MCF 10A (cell line): ENCODE data around the gene CEP89. TPM values are rescaled to one million over a fixed set of nuclear protein-coding genes. Genes with fewer than 3 reads are reported as not detected.
"Not testable (repeated sequence)": the region's sequence is repeated elsewhere in the genome, so short reads cannot be mapped to it uniquely, and the experiment has no call there.

Experiments
- Bru-seq: library from RNA; stranded (reverse); fragments of 400-500 nt; gene quantifications from one replicate; lab custom pipeline; 2021; lab: Mats Ljungman, UMichigan
- BruChase-seq, 2 experiments: library from RNA; stranded (reverse); fragments of 400-500 nt; gene quantifications; one replicate each; lab custom pipeline; 2021; lab: Mats Ljungman, UMichigan
- BruUV-seq: library from RNA; stranded (reverse); fragments of 400-500 nt; replicated peaks from 2 replicates; lab custom pipeline; 2021; lab: Mats Ljungman, UMichigan
- CTCF ChIA-PET: fragments of 300-600 bp; sonication (Branson Sonifier 250); formaldehyde crosslinking; extraction: SDS; loops from one replicate; lab custom pipeline; 2021; ENCODE audit warnings: antibody characterized with exemption, inconsistent platforms; lab: Yijun Ruan, JAX
- POLR2A ChIA-PET: fragments of 300-600, 350-650 bp; sonication (Branson Sonifier 250); formaldehyde crosslinking; extraction: SDS; loops from one replicate; lab custom pipeline; 2020; ENCODE audit warnings: antibody characterized with exemption, inconsistent platforms; lab: Yijun Ruan, JAX
- DNase-seq: peaks from one replicate; pipeline ENCODE4 v3.0.0-alpha.2; 2018; ENCODE audit not compliant: unreplicated experiment
- H3K27ac Mint-ChIP-seq: one replicate; pipeline ENCODE4 v1.8.0; 2022; ENCODE audit warnings: mild to moderate bottlenecking, low read depth, mixed read lengths; ENCODE audit not compliant: unreplicated experiment
- H3K27me3 Mint-ChIP-seq: one replicate; pipeline ENCODE4 v1.8.0; 2022; ENCODE audit warnings: mixed read lengths; ENCODE audit not compliant: insufficient read depth, unreplicated experiment
- H3K36me3 Mint-ChIP-seq: one replicate; pipeline ENCODE4 v1.8.0; 2022; ENCODE audit warnings: mild to moderate bottlenecking, moderate library complexity, mixed read lengths; ENCODE audit not compliant: insufficient read depth, unreplicated experiment
- H3K4me1 Mint-ChIP-seq: one replicate; pipeline ENCODE4 v1.8.0; 2022; ENCODE audit warnings: mixed read lengths; ENCODE audit not compliant: insufficient read depth, unreplicated experiment
- H3K4me3 Mint-ChIP-seq: one replicate; pipeline ENCODE4 v1.8.0; 2022; ENCODE audit warnings: mild to moderate bottlenecking, moderate library complexity, mixed read lengths; ENCODE audit not compliant: unreplicated experiment
- H3K9me3 Mint-ChIP-seq: one replicate; pipeline ENCODE4 v1.8.0; 2022; ENCODE audit warnings: mixed read lengths; ENCODE audit not compliant: unreplicated experiment
- intact Hi-C: fragments of 100-400 bp; cut with micrococcal nuclease; formaldehyde crosslinking; loops from 2 replicates; pipeline ENCODE4 v1.14.1; 2022
- long read RNA-seq: library from polyadenylated mRNA; stranded (forward); transcript quantifications from one replicate; pipeline ENCODE4 v2.0.0, GENCODE V29; 2022
- total RNA-seq: library from RNA; stranded (reverse); gene quantifications from 2 replicates; pipeline ENCODE4 v1.2.3, GENCODE V29; 2022
- TF ChIP-seq, protein P1 (sequence below): fragments of 200-600 bp; IDR thresholded peaks from one replicate; pipeline ENCODE4 v1.8.0; 2022; ENCODE audit warnings: antibody characterized with exemption, mild to moderate bottlenecking; ENCODE audit not compliant: unreplicated experiment

The CEP89 gene
- total RNA-seq, result 24.7 and 28.4 TPM in 2 replicates
- percentile 56 among the genes with signal in this experiment for Bru-seq, nascent RNA
- percentile 61 among the genes with signal in this experiment for BruChase-seq, experiment 1, labeled RNA remaining after a 6-hour chase
- percentile 61 among the genes with signal in this experiment for BruChase-seq, experiment 2, labeled RNA remaining after a 2-hour chase
- long read RNA-seq, full-length matches to known transcripts, result 35 of 50 reads
- long read RNA-seq, partial matches to known transcripts, result 1 of 50 reads
- long read RNA-seq, other reads (novel, unspliced or antisense), result 14 of 50 reads

DNA sequence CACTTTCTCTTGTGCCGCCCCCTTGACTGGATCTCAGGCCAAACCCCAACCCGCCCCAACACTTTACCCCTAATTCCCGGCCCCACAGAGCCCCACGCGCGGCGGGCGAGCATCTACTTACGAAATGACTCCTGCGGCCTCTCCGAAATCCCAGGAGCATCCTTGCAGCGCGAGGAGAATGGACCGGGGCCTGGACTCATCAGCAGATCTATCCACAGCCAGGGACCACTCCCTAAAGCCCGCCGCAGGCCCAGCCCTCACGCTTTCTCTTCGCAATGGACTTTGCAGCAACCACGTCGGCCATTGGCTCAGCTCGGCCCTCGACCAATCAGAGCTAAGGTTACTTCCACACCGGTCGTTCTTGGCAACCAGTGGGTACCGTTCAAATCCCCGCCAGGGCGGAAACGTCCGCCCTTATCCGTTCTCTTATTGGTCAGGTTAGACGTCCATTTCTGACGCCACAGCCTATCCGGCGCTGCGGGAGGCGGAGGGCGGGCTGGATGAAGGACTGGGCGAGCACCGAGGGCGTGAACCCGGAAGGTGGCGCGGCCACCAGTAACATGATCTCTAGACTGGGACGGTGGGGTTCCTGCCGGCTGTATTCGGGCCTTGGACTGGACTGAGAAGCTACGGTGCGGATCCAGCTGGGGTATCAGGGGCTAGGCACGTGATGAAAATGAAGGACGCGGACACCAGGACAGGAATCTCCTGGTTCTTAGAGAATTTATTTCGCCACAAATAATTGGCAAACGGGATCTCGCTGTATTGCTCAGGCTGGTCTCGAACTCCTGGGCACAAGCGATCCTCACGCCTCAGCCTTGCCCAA is at the start of gene CEP89, which contains the start of gene FAAP24:
Gene CEP89 (minus strand): TSS at position 244 of the 826 bp plus-strand sequence. CDS start 84 bp downstream, at position 160.
Gene FAAP24 (plus strand): TSS at position 528 of the 826 bp plus-strand sequence. CDS start 955 bp downstream, outside the sequence.
- TF ChIP-seq, protein P1, sequence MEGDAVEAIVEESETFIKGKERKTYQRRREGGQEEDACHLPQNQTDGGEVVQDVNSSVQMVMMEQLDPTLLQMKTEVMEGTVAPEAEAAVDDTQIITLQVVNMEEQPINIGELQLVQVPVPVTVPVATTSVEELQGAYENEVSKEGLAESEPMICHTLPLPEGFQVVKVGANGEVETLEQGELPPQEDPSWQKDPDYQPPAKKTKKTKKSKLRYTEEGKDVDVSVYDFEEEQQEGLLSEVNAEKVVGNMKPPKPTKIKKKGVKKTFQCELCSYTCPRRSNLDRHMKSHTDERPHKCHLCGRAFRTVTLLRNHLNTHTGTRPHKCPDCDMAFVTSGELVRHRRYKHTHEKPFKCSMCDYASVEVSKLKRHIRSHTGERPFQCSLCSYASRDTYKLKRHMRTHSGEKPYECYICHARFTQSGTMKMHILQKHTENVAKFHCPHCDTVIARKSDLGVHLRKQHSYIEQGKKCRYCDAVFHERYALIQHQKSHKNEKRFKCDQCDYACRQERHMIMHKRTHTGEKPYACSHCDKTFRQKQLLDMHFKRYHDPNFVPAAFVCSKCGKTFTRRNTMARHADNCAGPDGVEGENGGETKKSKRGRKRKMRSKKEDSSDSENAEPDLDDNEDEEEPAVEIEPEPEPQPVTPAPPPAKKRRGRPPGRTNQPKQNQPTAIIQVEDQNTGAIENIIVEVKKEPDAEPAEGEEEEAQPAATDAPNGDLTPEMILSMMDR, result no peak
- Mint-ChIP-seq H3K36me3 (peaks cover 7% of the 10 kb centered on the region), H3K27me3 (no peaks in the 10 kb centered on the region), H3K4me3 (peak within 1 kb of the TSS; percentile 90), H3K27ac (peak within 1 kb of the TSS; percentile 91), H3K9me3 (no peaks in the 10 kb centered on the region), H3K4me1 (peaks cover 6% of the 10 kb centered on the region)
- intact Hi-C loops, result loop anchor here (2.0 to 5.0 kb wide), 2 partner anchors 210 to 281 kb away; partner anchors contain the start of gene NUDT19
- no TSS peak for BruUV-seq
- POLR2A ChIA-PET, result interaction anchor here (0.7 to 1.5 kb wide), 8 partner anchors 10 to 1456 kb away, joined by 3 to 7 read pairs (median 4); partner anchors contain the start of genes GPATCH1, NUDT19 and UBA2
- CTCF ChIA-PET, result interaction anchor here (0.6 to 7.0 kb wide), 6 partner anchors 47 to 427 kb away, joined by 3 to 98 read pairs (median 5); no protein-coding TSS in a partner anchor
- DNase-seq, result peak; percentile 100

DNA sequence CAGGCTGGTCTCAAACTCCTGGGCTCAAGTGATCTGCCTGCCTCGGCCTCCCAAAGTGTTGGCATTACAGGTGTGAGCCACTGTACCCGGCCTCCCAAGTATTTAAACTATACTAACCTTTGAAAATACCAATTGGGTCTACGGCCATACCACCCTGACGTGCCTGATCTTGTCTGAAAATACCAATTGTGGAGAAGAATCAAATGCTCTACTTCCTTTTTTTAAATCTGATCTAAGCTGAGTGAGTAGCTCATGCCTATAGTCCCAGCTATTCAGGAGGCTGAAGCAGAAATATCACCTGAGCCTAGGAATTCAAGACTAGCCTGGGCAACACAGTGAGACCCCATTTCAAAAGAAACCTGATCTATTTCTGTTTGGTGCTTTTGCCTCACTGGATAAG is 39.1 kb upstream of the CEP89 start:
- H3K36me3 Mint-ChIP-seq, result peaks cover 34% of the 10 kb centered on the region
- CTCF ChIA-PET, POLR2A ChIA-PET, H3K4me1 Mint-ChIP-seq, H3K4me3 Mint-ChIP-seq, DNase-seq, H3K9me3 Mint-ChIP-seq, H3K27me3 Mint-ChIP-seq, BruUV-seq, intact Hi-C loops, H3K27ac Mint-ChIP-seq: not testable (repeated sequence)

DNA sequence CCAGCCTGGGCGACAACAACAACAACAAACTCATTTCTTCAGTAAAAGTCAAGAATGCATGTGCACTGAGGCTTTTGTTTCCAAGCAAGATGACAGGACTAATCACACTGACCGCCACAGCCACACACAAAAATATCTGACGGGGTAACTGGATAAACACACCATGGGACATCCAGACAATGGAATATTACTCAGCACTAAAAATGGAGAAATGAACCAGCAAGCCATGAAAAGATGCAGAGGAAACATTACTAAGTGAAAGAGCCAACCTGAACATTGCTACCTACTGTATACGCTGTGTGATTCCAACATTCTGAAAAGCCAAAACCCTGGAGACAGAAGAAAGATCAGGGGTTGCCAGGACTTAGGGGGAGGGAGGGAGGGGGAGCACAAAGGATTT is 37.0 kb upstream of the CEP89 start:
- Mint-ChIP-seq H3K4me3 (no peak overlapping the region), H3K36me3 (peaks cover 41% of the 10 kb centered on the region), H3K27me3 (no peaks in the 10 kb centered on the region), H3K4me1 (no peaks in the 10 kb centered on the region), H3K9me3 (no peaks in the 10 kb centered on the region), H3K27ac (no peak overlapping the region)
- POLR2A ChIA-PET, result no interaction called here
- CTCF ChIA-PET, result interaction anchor here (0.6 kb wide), 1 partner anchor 90 kb away, joined by 3 read pairs; no protein-coding TSS in a partner anchor
- BruUV-seq, result no TSS peak
- no peak for DNase-seq
- TF ChIP-seq, protein P1, result no peak
- intact Hi-C loops, result no loop called here

DNA sequence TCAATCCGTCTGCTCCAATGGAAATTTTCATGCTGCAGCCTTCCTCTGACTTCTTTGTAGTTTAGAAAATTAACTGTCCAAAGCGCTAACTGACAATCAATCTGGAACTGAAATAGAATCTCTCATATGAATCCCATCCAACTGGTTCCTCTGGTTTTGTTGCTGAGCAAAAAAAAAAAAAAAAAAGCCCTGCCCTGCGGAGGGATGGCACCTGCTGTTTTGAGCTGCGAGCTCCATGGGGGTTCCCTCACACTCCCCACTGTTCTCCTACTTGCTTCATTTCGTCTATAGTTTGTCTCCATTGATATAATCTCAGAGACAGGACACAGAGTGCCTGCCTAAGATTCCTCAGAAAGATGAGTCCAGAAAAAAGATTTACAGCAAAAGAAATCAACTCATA is 33.7 kb upstream of the CEP89 start:
- Mint-ChIP-seq H3K27me3 (no peaks in the 10 kb centered on the region), H3K9me3 (no peaks in the 10 kb centered on the region), H3K27ac (no peak overlapping the region), H3K36me3 (peaks cover 33% of the 10 kb centered on the region), H3K4me3 (no peak overlapping the region), H3K4me1 (no peaks in the 10 kb centered on the region)
- DNase-seq, result no peak
- intact Hi-C loops, result no loop called here
- CTCF ChIA-PET, result interaction anchor here (0.7 kb wide), 1 partner anchor 29 kb away, joined by 3 read pairs; no protein-coding TSS in a partner anchor
- TF ChIP-seq, protein P1, result no peak
- POLR2A ChIA-PET, result no interaction called here
- no TSS peak for BruUV-seq

DNA sequence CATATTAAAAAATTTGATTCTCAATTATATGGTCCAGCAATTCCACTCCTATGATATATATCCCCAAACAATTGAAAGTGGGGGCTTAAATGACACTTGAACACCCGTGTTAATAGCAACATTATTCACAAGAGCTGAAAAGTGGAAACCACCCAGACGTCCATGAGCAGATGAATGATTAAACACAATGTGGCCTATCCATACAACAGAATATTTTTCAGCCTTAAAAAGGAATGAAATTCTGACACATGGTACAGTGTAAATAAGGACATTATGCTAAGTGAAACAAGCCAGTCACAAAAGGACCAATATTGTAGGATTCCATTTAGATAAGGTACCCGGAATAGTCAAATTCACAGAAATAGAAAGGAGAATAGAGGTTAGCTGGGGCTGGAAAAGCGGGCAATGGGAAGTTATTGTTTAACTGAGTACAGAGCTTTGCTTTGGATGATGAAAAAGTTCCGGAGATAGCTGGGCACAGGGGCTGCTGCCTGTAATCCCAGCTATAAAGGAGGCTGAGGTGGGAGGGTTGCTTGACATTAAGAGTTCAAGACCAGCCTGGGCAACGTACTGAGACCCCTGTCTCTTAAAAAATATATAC is 31.8 kb upstream of the CEP89 start:
- DNase-seq, H3K27ac Mint-ChIP-seq, POLR2A ChIA-PET, H3K27me3 Mint-ChIP-seq, intact Hi-C loops, H3K4me3 Mint-ChIP-seq, H3K9me3 Mint-ChIP-seq, BruUV-seq, H3K4me1 Mint-ChIP-seq: not testable (repeated sequence)
- H3K36me3 Mint-ChIP-seq, result peaks cover 37% of the 10 kb centered on the region
- CTCF ChIA-PET, result interaction anchor here (0.6 to 0.9 kb wide), 2 partner anchors 116 to 706 kb away, joined by 3 read pairs; no protein-coding TSS in a partner anchor
